HFFc6 (cell line): ENCODE results near the gene AP1AR. TPM values are rescaled to one million over a fixed set of nuclear protein-coding genes. Genes with fewer than 3 reads are reported as not detected.
"Not testable (repeated sequence)": the region's sequence is repeated elsewhere in the genome, so short reads cannot be mapped to it uniquely, and the experiment has no call there.

Experiments
- DNase-seq: peaks from one replicate; pipeline ENCODE4 v3.0.0-alpha.2; 2018
- H3K27ac Mint-ChIP-seq: 2 replicates; pipeline ENCODE4 v1.8.0; 2020; ENCODE audit warnings: mild to moderate bottlenecking, mixed read lengths
- H3K27me3 Mint-ChIP-seq: 2 replicates; pipeline ENCODE4 v1.8.0; 2021; ENCODE audit warnings: mild to moderate bottlenecking, moderate library complexity, mixed read lengths; ENCODE audit not compliant: insufficient read depth
- H3K36me3 Mint-ChIP-seq: 2 replicates; pipeline ENCODE4 v1.8.0; 2021; ENCODE audit warnings: low read depth, mixed read lengths
- H3K4me1 Mint-ChIP-seq: 2 replicates; pipeline ENCODE4 v1.8.0; 2020; ENCODE audit warnings: low read depth, mixed read lengths
- H3K4me3 Mint-ChIP-seq: 2 replicates; pipeline ENCODE4 v1.8.0; 2020; ENCODE audit warnings: mild to moderate bottlenecking, moderate library complexity, mixed read lengths
- H3K9me3 Mint-ChIP-seq: 2 replicates; pipeline ENCODE4 v1.8.0; 2020; ENCODE audit warnings: mild to moderate bottlenecking, mixed read lengths
- total RNA-seq, 6 experiments: library from RNA; stranded (reverse); fragmentation: NEBNext Ultra II Directional; extraction: Animal tissue kit (Norgen Biotek cat#: 25700); gene quantifications; 2 replicates in 1 of 6; 3 replicates in 5 of 6; pipeline ENCODE4 v1.2.3, GENCODE V29; 2021
- TF ChIP-seq, protein P1 (sequence below): fragments of 200-600 bp; sonication (generic); IDR thresholded peaks from 2 replicates; pipeline ENCODE4 v1.5.0; 2021; ENCODE audit warnings: antibody characterized with exemption, mild to moderate bottlenecking

AP1AR gene
- total RNA-seq, 6 experiments from 2014 or later: 8.7 to 15.6 (median 11.4) TPM

GRCh38 chr4:112299721-112300120, 68.1 kb downstream of the AP1AR start:
- H3K27me3 Mint-ChIP-seq: no peaks in the 10 kb centered on the region
- no peaks in the 10 kb centered on the region for H3K36me3 Mint-ChIP-seq
- no peak overlapping the region for H3K27ac Mint-ChIP-seq
- no peak overlapping the region for H3K4me3 Mint-ChIP-seq
- no peak for DNase-seq
- H3K9me3 Mint-ChIP-seq: no peaks in the 10 kb centered on the region
- TF ChIP-seq, protein P1, sequence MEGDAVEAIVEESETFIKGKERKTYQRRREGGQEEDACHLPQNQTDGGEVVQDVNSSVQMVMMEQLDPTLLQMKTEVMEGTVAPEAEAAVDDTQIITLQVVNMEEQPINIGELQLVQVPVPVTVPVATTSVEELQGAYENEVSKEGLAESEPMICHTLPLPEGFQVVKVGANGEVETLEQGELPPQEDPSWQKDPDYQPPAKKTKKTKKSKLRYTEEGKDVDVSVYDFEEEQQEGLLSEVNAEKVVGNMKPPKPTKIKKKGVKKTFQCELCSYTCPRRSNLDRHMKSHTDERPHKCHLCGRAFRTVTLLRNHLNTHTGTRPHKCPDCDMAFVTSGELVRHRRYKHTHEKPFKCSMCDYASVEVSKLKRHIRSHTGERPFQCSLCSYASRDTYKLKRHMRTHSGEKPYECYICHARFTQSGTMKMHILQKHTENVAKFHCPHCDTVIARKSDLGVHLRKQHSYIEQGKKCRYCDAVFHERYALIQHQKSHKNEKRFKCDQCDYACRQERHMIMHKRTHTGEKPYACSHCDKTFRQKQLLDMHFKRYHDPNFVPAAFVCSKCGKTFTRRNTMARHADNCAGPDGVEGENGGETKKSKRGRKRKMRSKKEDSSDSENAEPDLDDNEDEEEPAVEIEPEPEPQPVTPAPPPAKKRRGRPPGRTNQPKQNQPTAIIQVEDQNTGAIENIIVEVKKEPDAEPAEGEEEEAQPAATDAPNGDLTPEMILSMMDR: no peak
- peaks cover 28% of the 10 kb centered on the region for H3K4me1 Mint-ChIP-seq

- Mint-ChIP-seq H3K4me1 (peaks cover 14% of the 10 kb centered on the region), H3K36me3 (no peaks in the 10 kb centered on the region), H3K27ac (no peak overlapping the region), H3K27me3 (no peaks in the 10 kb centered on the region), H3K9me3 (no peaks in the 10 kb centered on the region), H3K4me3 (no peak overlapping the region)
- TF ChIP-seq, protein P1: no peak
- no peak for DNase-seq
Observed at GRCh38 chr4:112302320-112303274, 71.0 kb downstream of the AP1AR start.

- not testable (repeated sequence) for H3K4me3 Mint-ChIP-seq, DNase-seq, H3K4me1 Mint-ChIP-seq, H3K36me3 Mint-ChIP-seq, H3K27ac Mint-ChIP-seq, H3K27me3 Mint-ChIP-seq, H3K9me3 Mint-ChIP-seq
Observed at GRCh38 chr4:112305477-112305876, 73.9 kb downstream of the AP1AR start.

- not testable (repeated sequence) for H3K9me3 Mint-ChIP-seq, H3K4me3 Mint-ChIP-seq, H3K36me3 Mint-ChIP-seq, H3K27ac Mint-ChIP-seq, H3K27me3 Mint-ChIP-seq, H3K4me1 Mint-ChIP-seq, DNase-seq
Observed at GRCh38 chr4:112309263-112309791, 77.7 kb downstream of the AP1AR start.

- Mint-ChIP-seq H3K9me3 (no peaks in the 10 kb centered on the region), H3K27me3 (peaks cover 1% of the 10 kb centered on the region; the same call in 1 of the 2 replicates), H3K4me1 (no peaks in the 10 kb centered on the region), H3K4me3 (no peak overlapping the region), H3K27ac (no peak overlapping the region), H3K36me3 (no peaks in the 10 kb centered on the region; the same call in 1 of the 2 replicates)
- TF ChIP-seq, protein P1: no peak
- no peak for DNase-seq
Observed at GRCh38 chr4:112311516-112311915, 79.9 kb downstream of the AP1AR start.

DNA sequence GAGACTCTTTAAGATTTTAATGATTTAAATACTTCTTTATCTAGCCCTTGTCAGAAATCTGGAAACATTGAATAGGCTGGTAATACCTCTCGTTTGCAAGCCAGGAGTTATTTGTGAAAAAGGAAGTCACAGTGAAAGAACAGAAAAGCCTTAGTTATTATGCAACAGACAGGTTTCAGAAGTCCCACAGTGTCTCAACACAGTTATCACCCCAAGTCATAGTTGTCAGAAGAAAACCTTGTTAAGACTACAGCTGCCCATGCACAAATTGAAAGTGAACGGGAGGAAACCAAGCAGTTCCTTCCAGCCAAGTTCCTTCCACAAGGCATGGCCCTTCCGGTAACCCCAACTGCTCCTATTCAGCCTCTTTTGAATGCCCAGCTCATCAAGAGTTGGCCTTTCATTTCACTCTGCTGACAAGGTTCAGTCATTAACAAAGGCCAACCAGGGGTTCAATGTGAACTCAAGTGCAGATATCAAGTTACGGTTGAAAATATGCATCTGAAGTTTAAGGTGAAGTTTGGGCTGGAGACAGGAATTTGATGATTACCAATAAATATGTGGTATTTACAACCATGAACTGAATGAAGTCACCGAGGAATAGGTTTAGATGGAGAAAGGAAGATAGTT, 81.1 kb downstream of the AP1AR start:
- H3K36me3 Mint-ChIP-seq: peaks cover 5% of the 10 kb centered on the region; the same call in 1 of the 2 replicates
- TF ChIP-seq, protein P1: no peak
- peaks cover 1% of the 10 kb centered on the region; the same call in 1 of the 2 replicates for H3K27me3 Mint-ChIP-seq
- H3K27ac Mint-ChIP-seq: no peak overlapping the region
- DNase-seq: no peak
- peaks cover 5% of the 10 kb centered on the region; the same call in 1 of the 2 replicates for H3K4me1 Mint-ChIP-seq
- no peak overlapping the region for H3K4me3 Mint-ChIP-seq
- H3K9me3 Mint-ChIP-seq: no peaks in the 10 kb centered on the region
